Urinary bladder (tissue), 4 donors: Measurements from ENCODE around the gene GMEB2. TPM values are rescaled to one million over a fixed set of nuclear protein-coding genes. Genes with fewer than 3 reads are reported as not detected.
"Not testable (repeated sequence)": the region's sequence is repeated elsewhere in the genome, so short reads cannot be mapped to it uniquely, and the experiment has no call there.

ENCODE experiments used
- DNase-seq: peaks from one replicate; pipeline ENCODE4 v3.0.0-alpha.2; 2015; ENCODE audit errors: extremely low spot score
- H3K27ac ChIP-seq: one replicate; pipeline ENCODE4 v1.5.1; 2013; ENCODE audit warnings: low read depth, mild to moderate bottlenecking, moderate library complexity
- H3K36me3 ChIP-seq: one replicate; pipeline ENCODE4 v1.6.1; 2013; ENCODE audit warnings: mild to moderate bottlenecking, moderate library complexity; ENCODE audit not compliant: insufficient read depth
- H3K4me1 ChIP-seq: one replicate; pipeline ENCODE4 v1.6.1; 2013; ENCODE audit warnings: mild to moderate bottlenecking, moderate library complexity; ENCODE audit not compliant: insufficient read depth
- H3K4me3 ChIP-seq: one replicate; pipeline ENCODE4 v1.5.1; 2013; ENCODE audit warnings: low read depth, low read length
- WGBS: extraction: QIAGEN DNeasy Blood & Tissue Kit; methylation state at CpG from one replicate; pipeline ENCODE4 v1.1.7; 2013; 5-methylcytosine and 5-hydroxymethylcytosine counted together
- polyA plus RNA-seq: library from polyadenylated mRNA; stranded (reverse); fragments of 200-250 nt; gene quantifications from one replicate; pipeline ENCODE4 v1.2.3, GENCODE V29; 2013
- total RNA-seq: library from RNA; depleted of rRNA; stranded (reverse); fragments of >200 nt; gene quantifications from one replicate; pipeline ENCODE4 v1.2.3, GENCODE V29; 2014
- donor health status: healthy with polysubstance abuse.
- donor health status: healthy.

The GMEB2 gene
- total and polyA plus RNA-seq, 2 donors, result 7.7 to 12.1 TPM

DNA sequence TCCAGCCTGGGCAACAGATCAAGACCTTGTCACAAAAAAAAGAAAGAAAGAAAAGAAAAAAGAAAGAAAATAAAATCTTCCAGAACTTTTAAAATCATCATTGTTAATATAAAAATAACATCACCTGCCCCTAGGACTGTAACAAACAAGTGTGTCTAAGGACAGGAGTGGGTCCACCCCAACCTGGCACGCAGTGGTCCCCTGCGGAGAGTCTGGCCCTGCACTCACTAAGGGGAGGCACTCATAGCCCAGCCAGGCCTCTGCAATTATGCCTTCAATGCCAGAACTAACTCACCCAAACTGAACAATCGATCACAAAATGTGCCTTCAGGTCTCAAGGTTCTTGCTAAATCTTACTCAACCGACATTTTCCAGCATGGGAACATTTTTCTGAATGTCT lies 4.8 kb downstream of the GMEB2 start:
- Histone ChIP-seq H3K4me3 (no peak overlapping the region), H3K36me3 (peaks cover 2% of the 10 kb centered on the region), H3K27ac (no peak overlapping the region), H3K4me1 (no peaks in the 10 kb centered on the region)
- no peak for DNase-seq
- 96% methylated on average over 4 of the region's 4 CpGs for WGBS

DNA sequence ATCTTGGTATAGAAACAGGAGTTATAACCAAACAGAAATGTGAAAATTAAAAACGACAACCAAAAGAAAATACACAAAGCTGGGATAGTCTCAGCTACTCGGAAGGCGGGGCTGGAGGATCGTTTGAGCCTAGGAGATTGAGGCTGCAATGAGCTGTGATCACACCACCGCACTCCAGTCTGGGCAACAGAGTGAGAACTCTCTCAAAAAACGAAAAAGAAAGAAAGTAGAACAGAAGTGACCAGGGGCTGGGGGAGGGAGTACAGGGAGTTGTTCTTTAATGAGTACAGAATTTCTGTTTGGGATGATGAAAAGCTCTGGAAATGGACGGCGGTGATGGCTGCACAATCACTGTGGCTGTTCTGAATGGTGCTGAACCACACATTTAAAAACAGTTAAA lies 5.9 kb downstream of the GMEB2 start:
- H3K36me3 ChIP-seq, result peaks cover 2% of the 10 kb centered on the region
- no peak for DNase-seq
- H3K4me3 ChIP-seq, result no peak overlapping the region
- H3K27ac ChIP-seq, result no peak overlapping the region
- WGBS, result 86% methylated on average over 8 of the region's 8 CpGs
- H3K4me1 ChIP-seq, result no peaks in the 10 kb centered on the region

DNA sequence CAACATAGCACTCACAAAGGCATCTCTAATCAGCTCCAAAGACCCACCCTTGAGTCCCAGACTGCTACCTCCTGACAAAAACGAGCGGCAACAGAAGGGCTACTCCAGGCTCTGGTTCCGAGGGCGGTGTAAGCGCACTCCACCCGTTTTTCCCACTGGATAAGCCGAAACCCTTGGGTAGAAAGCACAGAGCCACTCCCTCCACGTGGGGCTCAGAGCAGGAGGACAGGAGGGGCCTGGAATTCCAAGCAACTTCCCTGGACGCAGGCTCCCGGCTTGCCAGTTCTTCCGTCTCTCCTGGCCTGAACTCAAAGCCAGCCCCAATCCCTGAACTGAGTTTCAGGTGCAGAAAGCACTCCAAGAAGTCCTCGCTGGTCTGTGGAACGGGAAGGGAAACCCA lies 7.4 kb downstream of the GMEB2 start:
- Histone ChIP-seq H3K4me3 (no peak overlapping the region), H3K36me3 (peaks cover 2% of the 10 kb centered on the region), H3K4me1 (no peaks in the 10 kb centered on the region), H3K27ac (no peak overlapping the region)
- no peak for DNase-seq
- WGBS, result 81% methylated on average over 13 of the region's 13 CpGs

DNA sequence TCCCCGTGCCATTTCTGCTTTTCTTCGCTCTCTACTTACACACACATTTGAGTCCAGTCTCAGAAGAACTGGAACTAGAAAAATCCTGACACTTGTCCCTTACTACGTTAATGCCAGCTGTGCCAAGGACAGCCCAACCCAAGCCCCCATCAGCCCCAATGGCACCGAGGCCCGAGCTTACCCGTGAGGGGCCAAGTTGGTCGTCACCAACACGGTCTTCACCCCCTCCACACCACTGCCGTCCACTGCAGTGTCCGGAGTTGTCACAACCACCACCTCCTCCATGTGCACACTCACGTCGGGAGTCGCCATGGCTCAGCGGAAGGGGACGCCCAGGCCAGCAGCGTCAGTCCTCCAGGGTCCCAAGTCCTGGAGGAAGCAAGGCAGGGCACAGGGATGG lies 7.8 kb downstream of the GMEB2 start:
- no peaks in the 10 kb centered on the region for H3K4me1 ChIP-seq
- DNase-seq, result no peak
- WGBS, result 93% methylated on average over 16 of the region's 16 CpGs
- no peak overlapping the region for H3K27ac ChIP-seq
- no peak overlapping the region for H3K4me3 ChIP-seq
- H3K36me3 ChIP-seq, result peaks cover 2% of the 10 kb centered on the region

DNA sequence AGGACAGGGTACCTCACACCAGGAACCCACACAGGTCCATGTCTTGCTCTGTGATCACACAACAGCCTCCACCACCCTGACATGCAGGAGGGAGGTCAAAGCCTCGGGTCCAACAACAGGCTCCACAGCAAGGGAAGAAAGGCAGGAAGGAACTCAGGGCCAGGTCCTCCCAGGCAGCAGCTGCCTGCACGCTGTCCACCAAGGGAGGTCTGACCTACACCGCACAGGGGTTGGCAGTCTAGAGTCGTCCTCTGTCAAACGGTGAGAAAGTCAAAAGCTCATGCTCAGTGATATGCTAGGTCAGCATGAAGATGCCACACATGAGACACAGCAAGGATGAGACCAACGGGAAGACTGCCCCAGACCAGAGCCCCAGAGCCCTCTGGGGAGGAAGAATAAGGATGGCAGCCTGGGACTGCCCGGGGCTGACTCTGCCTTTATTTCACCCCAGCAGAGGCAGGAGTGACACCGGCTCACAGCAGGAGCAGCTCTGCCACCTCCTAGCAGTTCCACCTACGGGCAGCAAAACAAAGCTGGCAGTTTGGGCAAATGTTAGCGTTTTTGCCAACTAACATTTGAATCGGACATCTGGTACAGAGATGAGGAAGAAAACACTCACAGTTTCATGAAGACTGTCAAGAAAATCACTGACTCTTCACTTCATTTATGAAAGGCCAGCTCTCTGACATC lies 8.5 kb downstream of the GMEB2 start:
- no peak overlapping the region for H3K27ac ChIP-seq
- WGBS, result 82% methylated on average over 11 of the region's 11 CpGs
- peaks cover 2% of the 10 kb centered on the region for H3K36me3 ChIP-seq
- no peak overlapping the region for H3K4me3 ChIP-seq
- DNase-seq, result no peak
- H3K4me1 ChIP-seq, result no peaks in the 10 kb centered on the region

DNA sequence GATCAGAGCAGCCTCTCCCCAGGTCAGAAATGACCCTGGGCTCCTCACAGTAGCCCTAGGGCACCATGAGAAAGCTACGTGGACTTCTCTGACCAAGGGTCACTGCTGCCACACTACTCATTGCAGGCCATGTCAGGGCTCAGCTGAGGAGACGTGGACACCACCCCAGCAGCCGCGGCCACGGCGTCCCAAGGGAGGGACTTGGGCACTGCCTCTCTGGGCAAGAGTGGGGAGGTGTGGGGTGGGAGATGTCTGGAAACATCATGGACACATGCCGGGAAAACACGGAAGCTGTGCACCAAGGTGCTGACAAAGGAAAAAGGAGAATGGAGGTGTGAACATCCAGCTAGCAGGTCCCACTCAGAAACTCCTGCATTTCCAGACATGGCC lies 9.0 kb downstream of the GMEB2 start:
- 94% methylated on average over 8 of the region's 8 CpGs for WGBS

DNA sequence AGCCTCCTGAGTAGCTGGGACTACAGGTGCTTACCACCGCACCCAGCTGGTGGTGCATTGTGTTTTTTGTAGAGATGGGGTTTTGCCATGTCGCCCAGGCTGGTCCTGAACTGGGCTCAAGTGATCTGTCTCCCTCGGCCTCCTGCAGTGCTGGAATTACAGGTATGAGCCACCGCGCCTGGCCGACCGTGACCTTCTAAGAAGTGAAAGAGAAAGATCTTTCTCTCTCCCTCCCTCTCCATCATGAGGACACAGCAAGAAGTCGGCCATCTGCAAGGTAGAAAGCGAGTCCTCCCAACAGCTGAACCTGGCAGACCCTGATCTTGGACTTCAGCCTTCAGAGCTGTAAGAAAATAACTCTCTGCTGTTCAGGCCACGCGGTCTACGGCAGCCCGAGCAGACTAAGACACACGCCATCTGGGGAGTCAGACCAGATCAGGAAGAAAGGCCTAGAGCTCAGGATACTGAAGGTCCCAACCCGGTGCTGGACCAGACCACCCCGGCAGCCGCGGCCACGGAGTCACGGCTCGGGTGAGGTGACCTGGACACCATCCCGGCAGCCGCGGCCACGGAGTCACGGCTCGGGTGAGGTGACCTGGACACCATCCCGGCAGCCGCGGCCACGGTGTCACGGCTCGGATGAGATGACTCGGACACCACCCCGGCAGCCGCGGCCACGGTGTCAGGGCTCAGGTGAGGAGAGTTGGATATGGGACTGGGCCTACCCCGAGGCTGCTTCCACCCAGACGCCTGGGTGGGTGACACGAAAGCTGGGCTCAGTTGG lies 9.6 kb downstream of the GMEB2 start:
- 94% methylated on average over 41 of the region's 41 CpGs for WGBS
- H3K27ac ChIP-seq, result no peak overlapping the region

More for the DNA sequence above, 9.0 kb downstream of the GMEB2 start:
- no peak for DNase-seq
- no peak overlapping the region for H3K27ac ChIP-seq
- no peak overlapping the region for H3K4me3 ChIP-seq
- no peaks in the 10 kb centered on the region for H3K4me1 ChIP-seq
- H3K36me3 ChIP-seq, result peaks cover 2% of the 10 kb centered on the region

DNA sequence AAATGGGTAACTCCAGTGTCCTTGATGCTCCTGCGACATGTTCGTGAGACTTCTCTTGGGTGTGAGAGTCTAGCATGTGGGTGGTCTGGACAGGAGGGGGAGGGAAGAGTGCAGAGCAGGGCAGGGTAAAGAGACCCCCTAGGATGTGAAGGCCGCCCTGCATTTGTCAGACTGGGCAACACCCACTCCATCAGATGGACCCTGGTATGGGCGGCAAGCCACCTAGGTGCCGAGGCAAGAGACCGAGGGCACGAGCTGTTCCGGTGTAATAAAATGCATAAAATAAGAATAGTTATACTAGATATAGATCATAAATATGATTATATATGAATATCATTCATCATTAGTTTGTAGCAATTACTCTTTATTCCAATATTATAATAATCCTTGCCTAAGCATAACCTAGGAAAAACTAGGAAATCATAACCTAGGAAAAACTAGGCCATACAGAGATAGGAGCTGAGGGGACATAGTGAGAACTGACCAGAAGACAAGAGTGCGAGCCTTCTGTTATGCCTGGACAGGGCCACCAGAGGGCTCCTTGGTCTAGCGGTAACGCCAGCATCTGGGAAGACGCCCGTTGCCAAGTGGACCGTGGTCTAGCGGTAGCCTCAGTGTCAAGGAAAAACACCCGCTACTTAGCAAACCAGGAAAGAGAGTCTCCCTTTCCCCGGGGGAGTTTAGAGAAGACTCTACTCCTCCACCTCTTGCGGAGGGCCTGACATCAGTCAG lies 12.9 kb downstream of the GMEB2 start:
- not testable (repeated sequence) for H3K36me3 ChIP-seq, H3K4me3 ChIP-seq, H3K27ac ChIP-seq, H3K4me1 ChIP-seq, DNase-seq
- 90% methylated on average over 18 of the region's 18 CpGs for WGBS

More for the DNA sequence above, 9.6 kb downstream of the GMEB2 start:
- H3K4me3 ChIP-seq, result no peak overlapping the region
- H3K36me3 ChIP-seq, result peaks cover 2% of the 10 kb centered on the region
- no peaks in the 10 kb centered on the region for H3K4me1 ChIP-seq
- no peak for DNase-seq

DNA sequence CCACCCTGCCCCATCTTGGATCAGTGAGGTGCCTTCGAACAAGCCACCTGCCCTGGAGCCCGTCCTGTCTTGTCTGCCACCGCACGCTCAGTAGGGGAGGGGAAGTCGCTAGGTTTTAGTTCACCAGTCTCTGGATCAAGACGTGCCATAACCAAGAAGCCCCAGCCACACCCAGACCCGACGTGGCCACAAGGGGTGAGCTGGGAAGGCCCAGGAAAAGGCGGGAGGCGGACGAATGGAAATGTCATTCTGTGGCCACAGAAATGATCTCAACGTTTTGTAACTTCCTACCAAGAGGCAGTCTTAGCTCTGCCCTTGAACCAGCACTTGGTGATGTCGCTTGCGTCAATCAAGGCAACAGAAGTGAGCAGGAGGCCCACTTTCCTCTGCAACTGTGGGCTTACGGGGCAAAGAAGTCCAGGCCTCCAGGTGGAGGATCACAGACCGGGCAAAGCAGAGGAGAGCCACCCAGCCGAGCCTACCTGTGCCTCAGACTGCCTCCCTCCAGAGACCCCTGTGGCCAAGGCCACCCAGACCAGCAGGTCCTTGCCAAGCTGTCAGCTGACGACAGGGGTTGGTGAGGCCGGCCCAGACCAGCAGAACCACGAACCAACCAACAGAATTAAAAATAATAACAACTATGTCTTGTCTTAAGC lies 14.5 kb downstream of the GMEB2 start:
- H3K4me3 ChIP-seq, result no peak overlapping the region
- WGBS, result 83% methylated on average over 20 of the region's 20 CpGs

DNA sequence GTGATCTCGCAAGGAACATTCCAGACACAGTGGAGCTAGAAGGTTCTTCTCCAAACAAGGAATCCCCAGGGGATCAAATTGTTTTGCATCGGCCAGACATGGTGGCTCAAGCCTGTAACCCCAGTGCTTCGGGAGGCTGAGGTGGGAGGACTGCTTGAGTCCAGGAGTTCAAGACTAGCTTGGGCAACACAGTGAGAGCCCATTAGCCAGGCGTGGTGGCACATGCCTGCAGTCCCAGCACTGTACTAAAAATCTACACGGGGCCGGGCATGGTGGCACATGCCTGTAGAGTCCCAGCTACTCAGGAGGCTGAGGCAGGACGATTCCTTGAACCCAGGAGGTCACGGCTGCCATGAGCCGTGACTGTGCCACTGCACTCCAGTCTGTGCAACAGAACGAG lies 15.3 kb downstream of the GMEB2 start:
- WGBS, result 93% methylated on average over 10 of the region's 10 CpGs
- no peaks in the 10 kb centered on the region for H3K4me1 ChIP-seq
- DNase-seq, result no peak
- H3K36me3 ChIP-seq, result no peaks in the 10 kb centered on the region
- H3K27ac ChIP-seq, result no peak overlapping the region
- no peak overlapping the region for H3K4me3 ChIP-seq

More for the DNA sequence above, 14.5 kb downstream of the GMEB2 start:
- no peak for DNase-seq
- Histone ChIP-seq H3K4me1 (no peaks in the 10 kb centered on the region), H3K27ac (no peak overlapping the region), H3K36me3 (no peaks in the 10 kb centered on the region)

DNA sequence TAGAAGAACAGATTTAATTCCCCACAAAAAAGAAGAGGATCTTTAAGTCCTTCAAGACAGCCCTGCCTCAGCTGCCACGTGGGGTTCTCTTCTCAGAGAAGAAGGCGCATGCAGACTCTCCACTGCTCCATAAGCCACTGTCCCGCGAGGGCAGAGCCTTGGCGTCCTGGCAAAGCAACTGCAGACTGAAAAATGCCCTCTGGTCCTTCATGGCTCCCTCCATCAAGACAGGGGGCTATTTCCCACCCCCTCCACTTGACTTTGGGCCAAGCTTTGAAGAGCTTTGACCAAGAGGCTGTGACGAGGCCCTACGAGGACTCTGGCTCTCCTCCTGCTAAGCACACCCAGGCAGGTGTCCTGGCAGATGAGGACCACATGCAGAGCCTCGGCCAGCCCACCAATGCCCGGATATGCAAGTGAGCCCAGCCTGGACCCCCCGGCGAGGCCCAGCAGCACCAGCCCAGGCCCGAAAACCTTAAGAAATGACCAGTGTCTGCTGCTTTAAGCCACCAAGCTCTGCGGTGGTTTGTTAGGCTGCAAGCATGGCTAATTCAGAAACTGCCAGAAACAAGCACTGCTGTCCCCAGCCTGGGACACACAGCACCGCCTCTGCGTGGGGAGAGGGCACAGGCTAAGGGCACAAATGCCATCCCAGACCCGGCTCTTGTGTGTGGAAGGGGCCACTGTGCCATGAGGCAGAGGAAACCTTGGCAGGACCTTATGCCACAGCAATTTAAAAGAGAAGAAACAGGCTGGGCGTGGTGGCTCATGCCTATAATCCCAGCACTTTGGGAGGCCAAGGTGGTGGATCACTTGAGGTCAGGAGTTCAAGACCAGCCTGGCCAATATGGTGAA lies 16.1 kb downstream of the GMEB2 start:
- Histone ChIP-seq H3K27ac (no peak overlapping the region), H3K4me1 (no peaks in the 10 kb centered on the region), H3K36me3 (no peaks in the 10 kb centered on the region), H3K4me3 (no peak overlapping the region)
- 93% methylated on average over 17 of the region's 17 CpGs for WGBS
- no peak for DNase-seq

DNA sequence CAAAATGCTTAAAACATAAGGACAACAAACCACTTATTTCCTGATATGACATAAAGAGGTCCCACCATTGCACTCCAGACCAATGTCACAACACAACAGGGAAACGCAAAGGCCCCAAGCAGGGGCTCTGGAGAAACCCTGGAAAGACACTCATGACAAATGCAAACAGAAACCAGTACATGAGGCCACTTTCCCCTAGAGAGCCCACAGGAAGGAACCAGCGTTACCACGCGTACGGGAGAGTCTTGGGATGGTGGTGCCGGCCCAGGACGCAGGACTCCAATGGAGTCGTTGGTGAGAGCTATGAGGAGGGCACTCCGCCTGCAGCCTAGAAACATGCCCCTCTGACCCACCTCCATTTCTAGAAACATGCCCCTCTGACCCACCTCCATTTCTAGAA lies 20.2 kb downstream of the GMEB2 start:
- WGBS, result 88% methylated on average over 9 of the region's 9 CpGs
- no peaks in the 10 kb centered on the region for H3K4me1 ChIP-seq
- no peak overlapping the region for H3K27ac ChIP-seq
- no peak for DNase-seq
- no peak overlapping the region for H3K4me3 ChIP-seq
- peaks cover 6% of the 10 kb centered on the region for H3K36me3 ChIP-seq

DNA sequence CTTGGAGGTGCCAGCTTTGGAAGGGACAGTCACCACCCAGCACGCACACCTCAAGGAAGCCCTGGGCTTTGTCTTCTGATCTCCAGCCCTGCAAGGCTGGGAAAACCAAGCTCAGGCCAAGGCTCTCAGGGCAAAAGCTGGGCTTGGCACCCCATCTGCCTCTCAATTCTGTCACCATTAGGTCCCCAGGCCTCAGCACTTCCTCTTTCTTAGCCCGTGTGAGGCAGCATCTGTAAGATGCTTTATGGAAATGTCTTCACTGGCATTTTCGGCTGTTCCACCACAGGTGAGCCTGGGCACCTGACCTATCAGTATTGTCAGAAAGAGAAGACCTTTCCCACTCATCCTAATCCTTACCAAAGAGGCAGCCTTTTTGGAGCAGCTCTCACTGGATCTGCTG lies 24.6 kb downstream of the GMEB2 start:
- Histone ChIP-seq H3K36me3 (peaks cover 6% of the 10 kb centered on the region), H3K4me1 (no peaks in the 10 kb centered on the region), H3K27ac (no peak overlapping the region), H3K4me3 (no peak overlapping the region)
- WGBS, result 94% methylated on average over 3 of the region's 3 CpGs
- no peak for DNase-seq
